ENCODE data around the gene MDM4. TPM values are rescaled to one million over a fixed set of nuclear protein-coding genes. Genes with fewer than 3 reads are reported as not detected.

Gene MDM4
- total RNA-seq, 1 donor from 2014 or later: 39.1 TPM

GRCh38 chr1:204505674-204506200, 10.5 kb upstream of the MDM4 start:
- Mint-ChIP-seq H3K4me3 (ENCODE audit: unreplicated experiment) (peak overlapping the region; percentile 92), H3K4me1 (ENCODE audit: low read depth) (peaks cover 21% of the 10 kb centered on the region), H3K9me3 (ENCODE audit: low read depth) (no peaks in the 10 kb centered on the region), H3K36me3 (ENCODE audit: low read depth) (no peaks in the 10 kb centered on the region), H3K27ac (ENCODE audit: unreplicated experiment) (peak overlapping the region; percentile 97), H3K27me3 (ENCODE audit: low read depth) (no peaks in the 10 kb centered on the region)
- TF ChIP-seq CTCF (IDR thresholded peaks at IDR 0.05): no peak
- no peak for DNase-seq (ENCODE audit: low spot score)

GRCh38 chr1:204506201-204506968, 9.8 kb upstream of the MDM4 start:
- peak overlapping the region; percentile 97 for H3K27ac Mint-ChIP-seq (ENCODE audit: unreplicated experiment)
- peaks cover 21% of the 10 kb centered on the region for H3K4me1 Mint-ChIP-seq (ENCODE audit: low read depth)
- TF ChIP-seq CTCF (IDR thresholded peaks at IDR 0.05): no peak
- H3K9me3 Mint-ChIP-seq (ENCODE audit: low read depth): no peaks in the 10 kb centered on the region
- peak overlapping the region; percentile 92 for H3K4me3 Mint-ChIP-seq (ENCODE audit: unreplicated experiment)
- no peaks in the 10 kb centered on the region for H3K36me3 Mint-ChIP-seq (ENCODE audit: low read depth)
- no peaks in the 10 kb centered on the region for H3K27me3 Mint-ChIP-seq (ENCODE audit: low read depth)
- no peak for DNase-seq (ENCODE audit: low spot score)

- Mint-ChIP-seq H3K27ac (ENCODE audit: unreplicated experiment) (peak overlapping the region; percentile 97), H3K9me3 (ENCODE audit: low read depth) (no peaks in the 10 kb centered on the region), H3K27me3 (ENCODE audit: low read depth) (no peaks in the 10 kb centered on the region), H3K4me3 (ENCODE audit: unreplicated experiment) (peak overlapping the region; percentile 92), H3K4me1 (ENCODE audit: low read depth) (peaks cover 21% of the 10 kb centered on the region), H3K36me3 (ENCODE audit: low read depth) (no peaks in the 10 kb centered on the region)
- no peak for TF ChIP-seq CTCF (IDR thresholded peaks at IDR 0.05)
- DNase-seq (ENCODE audit: low spot score): no peak
Measured at GRCh38 chr1:204506969-204507316, 9.3 kb upstream of the MDM4 start.

- no peaks in the 10 kb centered on the region for H3K9me3 Mint-ChIP-seq (ENCODE audit: low read depth)
- peak overlapping the region; percentile 97 for H3K27ac Mint-ChIP-seq (ENCODE audit: unreplicated experiment)
- no peaks in the 10 kb centered on the region for H3K27me3 Mint-ChIP-seq (ENCODE audit: low read depth)
- H3K4me1 Mint-ChIP-seq (ENCODE audit: low read depth): peaks cover 21% of the 10 kb centered on the region
- no peaks in the 10 kb centered on the region for H3K36me3 Mint-ChIP-seq (ENCODE audit: low read depth)
- peak overlapping the region; percentile 92 for H3K4me3 Mint-ChIP-seq (ENCODE audit: unreplicated experiment)
- TF ChIP-seq CTCF (IDR thresholded peaks at IDR 0.05): no peak
- DNase-seq (ENCODE audit: low spot score): no peak
Measured at GRCh38 chr1:204507317-204508105, 8.7 kb upstream of the MDM4 start.

GRCh38 chr1:204509186-204509635, 7.0 kb upstream of the MDM4 start:
- no peak for DNase-seq (ENCODE audit: low spot score)
- H3K4me3 Mint-ChIP-seq (ENCODE audit: unreplicated experiment): no peak overlapping the region
- peaks cover 18% of the 10 kb centered on the region for H3K4me1 Mint-ChIP-seq (ENCODE audit: low read depth)
- TF ChIP-seq CTCF (IDR thresholded peaks at IDR 0.05): no peak
- no peaks in the 10 kb centered on the region for H3K9me3 Mint-ChIP-seq (ENCODE audit: low read depth)
- no peaks in the 10 kb centered on the region for H3K27me3 Mint-ChIP-seq (ENCODE audit: low read depth)
- no peak overlapping the region for H3K27ac Mint-ChIP-seq (ENCODE audit: unreplicated experiment)
- no peaks in the 10 kb centered on the region for H3K36me3 Mint-ChIP-seq (ENCODE audit: low read depth)
